ENCODE data around the gene DDX59.

- TF ChIP-seq CTCF (IDR thresholded peaks at IDR 0.05; ENCODE audit: low read length) = no peak
- TF ChIP-seq EZH2 (optimal IDR thresholded peaks at IDR 0.05; ENCODE audit: low read depth, low read length) = no peak
These were observed 3.4 kb downstream of the DDX59 start for GRCh38 chr1:200666309-200666708.
